GM21360 (cell line): ENCODE measurements around the gene DPCD.
A peak's percentile ranks its signal among the peaks of the same experiment; 100 is the strongest.

ENCODE experiments used
- ATAC-seq: cut with Tn5 transposase; IDR thresholded peaks from one replicate; pipeline ENCODE4 v1.9.1; 2021; ENCODE audit warnings: mild to moderate bottlenecking, moderate library complexity; ENCODE audit not compliant: unreplicated experiment

DPCD gene

DNA sequence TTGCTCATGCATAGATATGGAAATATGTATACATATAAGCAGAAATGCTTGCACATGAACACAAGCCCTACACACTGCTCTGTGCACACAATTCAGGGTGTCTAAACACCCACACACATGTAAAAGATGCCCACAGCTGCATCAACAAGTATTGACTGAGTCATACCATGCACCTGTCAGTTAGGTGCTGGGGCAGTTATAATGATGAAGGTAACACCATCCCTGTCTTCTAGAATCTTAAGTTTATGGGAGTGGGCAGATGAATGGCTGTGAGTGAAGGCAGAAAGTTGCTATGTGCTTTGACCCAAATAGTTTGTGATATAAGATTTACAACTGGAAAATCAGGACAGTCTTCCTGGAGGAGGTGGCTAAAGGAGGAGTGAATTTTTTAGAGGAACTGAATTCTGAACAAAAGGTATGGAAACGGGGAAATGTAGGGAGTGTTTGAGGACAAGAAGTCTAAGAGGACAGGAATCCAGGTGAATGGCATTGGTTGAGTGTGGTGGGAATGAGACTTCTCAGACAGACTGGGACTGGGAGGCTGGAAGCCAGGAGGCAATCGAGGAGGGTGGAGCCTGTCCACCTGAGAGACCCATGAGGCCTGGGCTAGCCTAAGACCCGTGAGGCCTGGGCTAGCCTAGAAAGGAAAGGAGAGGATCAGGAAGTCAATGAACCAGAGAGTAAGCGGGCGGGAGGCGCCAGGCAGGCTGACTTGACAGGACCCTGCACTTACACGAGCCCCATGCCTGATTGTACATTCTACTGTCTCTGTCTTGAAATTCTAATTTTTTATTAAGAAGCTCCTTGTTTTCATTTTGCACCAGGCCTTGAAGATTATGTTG is 20.7 kb upstream of the DPCD start:
- no peak for ATAC-seq

DNA sequence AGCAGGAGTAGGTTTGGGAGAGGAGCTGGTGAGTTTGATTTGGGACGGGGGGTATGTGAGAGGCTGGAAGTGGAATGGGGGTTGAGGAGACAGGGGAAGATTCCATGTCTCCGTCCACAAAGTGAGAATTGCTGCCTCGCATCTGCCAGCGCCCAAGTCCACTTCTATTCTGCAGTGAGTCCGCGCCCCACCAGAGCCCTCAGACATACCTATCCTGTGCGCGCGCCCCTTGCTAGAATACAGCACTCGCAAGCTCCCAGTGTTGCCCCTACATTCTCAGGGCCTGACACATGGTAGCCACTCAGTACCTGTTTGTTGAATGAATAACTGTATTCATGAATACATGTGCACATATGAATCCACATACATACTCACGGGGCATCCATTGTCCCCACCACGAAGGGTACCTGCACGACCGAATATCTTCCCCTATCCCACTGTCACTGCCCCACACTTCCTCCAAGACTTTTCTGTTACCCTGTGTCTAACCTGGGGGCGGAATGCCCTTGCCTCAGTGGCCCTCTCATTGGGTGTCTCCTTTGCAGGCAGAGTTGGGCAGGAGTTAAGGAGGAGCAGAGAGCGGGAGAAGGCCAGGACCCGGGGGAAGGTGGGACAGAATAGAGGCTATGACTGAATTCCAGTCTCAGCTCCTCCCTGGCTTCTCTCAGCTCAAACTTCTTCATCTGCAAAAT is 19.9 kb upstream of the DPCD start:
- no peak for ATAC-seq

DNA sequence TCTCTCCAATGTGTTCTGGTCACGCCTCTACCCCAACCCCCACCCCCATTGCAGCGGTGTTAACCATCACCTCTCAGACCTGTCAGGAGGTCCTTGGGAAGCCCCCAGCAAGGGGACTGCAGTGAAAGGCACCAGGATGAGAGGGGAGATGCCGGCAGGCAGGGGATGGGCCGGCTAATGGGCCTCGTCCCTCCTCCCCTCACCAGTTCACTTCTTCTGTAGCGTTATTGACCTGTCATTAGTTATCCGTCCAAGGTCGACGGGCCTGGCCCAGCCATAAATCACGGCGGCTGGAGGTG is 18.8 kb upstream of the DPCD start:
- ATAC-seq, result no peak

DNA sequence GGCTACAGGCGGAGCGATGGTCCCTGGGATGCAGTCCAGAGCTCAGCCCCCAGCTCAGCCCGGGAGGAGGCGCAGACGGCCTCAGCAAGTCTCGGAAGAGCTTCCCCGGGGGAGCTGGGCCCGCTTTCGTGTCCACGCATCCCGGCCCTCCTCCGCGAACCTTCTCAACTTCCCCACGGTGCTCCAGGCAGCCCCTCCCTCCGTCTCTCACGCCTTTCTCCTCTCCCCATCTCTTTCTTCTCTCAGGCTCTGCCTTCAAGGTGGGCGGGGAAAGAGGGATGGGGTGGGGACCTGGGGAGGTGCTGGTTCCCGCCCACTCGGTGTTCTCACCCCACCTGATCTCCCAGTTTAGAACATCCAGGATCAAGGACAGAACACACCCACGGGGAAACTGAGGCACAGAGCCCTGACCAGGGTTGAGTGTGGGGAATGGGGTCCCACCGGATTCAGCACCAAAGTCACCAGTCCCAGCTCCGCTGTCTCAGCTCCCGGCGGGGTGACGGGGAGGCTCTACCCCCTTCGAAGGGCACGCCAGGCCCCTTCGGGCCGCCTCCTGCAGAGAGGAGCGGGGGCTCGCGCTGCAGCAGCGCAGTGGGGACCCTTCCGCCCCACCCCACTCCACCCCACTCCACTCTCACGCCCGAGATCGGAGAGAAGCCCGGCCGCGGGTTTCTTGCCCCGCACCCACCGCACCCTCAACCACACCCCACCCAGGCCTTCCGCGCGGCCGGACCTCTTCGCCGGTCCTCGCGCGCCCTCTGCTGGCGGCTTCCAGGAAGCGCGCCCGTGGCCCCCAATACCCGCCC is 18.3 kb upstream of the DPCD start:
- ATAC-seq, result peak; percentile 69

DNA sequence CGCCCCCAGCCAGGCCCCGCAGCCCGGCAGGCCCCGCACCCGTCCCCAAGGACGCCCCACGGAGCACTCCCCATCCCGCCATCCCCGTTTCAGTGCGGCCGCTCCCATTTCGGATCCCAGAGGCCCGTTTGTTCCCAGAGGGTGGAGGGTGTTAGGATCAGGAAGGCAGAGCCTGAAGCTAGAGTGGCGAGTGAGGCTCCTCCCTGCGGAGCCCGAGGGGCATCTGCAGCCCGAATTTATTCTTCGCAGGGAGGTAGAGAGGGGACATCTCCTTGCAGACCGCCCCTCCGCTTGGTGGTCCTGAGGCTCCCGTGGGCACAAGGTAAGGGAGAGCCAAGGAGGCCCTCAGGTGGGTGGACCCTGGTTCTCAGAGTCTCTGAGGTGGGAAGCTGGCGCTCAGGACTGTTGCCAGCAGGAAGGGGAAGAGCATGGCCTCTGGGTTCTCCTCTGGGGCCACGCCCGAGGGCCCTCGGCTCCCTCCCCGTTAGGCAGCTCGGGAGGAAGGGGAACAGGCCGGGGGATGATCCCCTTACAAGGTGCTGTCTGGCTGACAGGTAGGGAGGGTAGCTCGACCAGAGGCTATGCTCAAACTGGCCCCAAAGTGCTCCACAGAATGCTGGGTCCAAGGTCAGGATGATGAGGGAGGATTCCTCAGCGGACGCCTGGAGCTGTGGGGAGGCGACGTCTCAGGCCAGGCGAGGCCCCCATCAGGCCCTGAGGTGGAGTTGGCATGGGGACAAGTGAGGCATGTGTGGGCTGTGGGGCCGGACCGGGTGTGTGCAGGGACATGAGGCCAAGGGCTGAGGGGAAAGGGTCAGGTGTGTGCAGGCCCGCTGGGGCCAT is 17.5 kb upstream of the DPCD start:
- no peak for ATAC-seq

DNA sequence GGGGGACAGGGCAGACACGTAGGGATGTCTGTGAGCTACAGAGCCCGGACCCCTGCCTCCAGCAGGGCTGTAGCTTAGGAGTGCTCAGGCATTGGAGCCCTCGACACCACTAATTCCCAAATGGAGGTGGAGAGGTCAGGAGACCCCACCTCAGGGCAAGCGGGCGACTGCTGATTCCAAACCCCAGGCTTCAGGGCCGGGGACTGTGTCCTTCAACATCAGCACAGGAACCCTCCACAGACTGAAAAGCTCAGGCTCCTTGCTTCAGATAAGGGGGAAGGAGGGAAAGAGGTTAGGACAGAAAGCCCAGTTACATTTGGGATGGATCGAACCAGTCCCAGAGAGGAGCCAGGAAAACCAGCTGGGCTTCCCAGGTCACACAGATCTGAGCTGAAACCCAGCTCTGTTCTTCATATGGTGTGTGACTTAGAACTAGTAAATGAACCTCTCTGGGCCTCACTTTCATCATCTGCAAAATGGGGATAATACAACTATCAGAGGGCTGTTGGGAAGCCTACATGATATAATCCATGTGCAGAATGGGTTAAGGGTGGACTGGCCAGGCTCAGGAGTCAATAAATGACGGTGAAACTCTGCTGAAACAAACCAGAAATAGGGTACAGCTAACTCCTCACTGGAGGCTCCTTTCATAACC is 16.7 kb upstream of the DPCD start:
- no peak for ATAC-seq

DNA sequence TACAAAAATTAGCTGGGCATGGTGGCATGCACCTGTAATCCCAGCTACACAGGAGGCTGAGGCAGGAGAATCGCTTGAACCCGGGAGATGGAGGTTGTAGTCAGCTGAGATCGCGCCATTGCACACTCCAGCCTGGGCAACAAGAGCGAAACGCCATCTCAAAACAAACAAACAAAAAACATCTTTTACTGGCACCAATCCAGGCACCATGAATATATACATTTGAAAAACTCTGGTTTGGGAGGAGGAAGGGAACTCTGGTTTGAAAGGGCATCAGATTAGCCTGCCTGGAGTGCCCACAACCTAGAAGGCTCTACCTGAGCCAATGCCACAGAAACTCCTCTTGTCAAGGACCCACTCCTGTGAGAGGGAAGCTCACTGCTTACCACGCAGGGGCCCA is 16.0 kb upstream of the DPCD start:
- ATAC-seq, result no peak

DNA sequence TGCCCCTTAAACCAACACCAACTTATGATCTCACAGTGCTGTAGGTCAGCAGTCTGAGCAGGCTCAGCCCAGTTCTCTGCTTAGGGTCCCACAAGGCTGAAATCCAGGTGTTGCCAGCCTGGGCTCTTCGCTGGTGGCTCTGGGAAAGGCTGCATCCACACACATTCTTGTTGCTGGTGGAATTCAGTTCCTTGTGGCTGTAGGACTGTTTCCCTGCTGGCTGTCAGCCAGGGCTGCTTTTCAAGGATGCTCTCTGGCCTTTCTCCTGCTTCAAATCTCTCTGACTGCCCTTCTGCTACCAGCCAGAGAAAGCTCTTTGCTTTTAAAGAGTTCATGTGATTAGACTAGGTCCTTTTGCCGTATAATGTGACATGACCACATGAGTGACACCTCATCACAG is 15.3 kb upstream of the DPCD start:
- no peak for ATAC-seq

DNA sequence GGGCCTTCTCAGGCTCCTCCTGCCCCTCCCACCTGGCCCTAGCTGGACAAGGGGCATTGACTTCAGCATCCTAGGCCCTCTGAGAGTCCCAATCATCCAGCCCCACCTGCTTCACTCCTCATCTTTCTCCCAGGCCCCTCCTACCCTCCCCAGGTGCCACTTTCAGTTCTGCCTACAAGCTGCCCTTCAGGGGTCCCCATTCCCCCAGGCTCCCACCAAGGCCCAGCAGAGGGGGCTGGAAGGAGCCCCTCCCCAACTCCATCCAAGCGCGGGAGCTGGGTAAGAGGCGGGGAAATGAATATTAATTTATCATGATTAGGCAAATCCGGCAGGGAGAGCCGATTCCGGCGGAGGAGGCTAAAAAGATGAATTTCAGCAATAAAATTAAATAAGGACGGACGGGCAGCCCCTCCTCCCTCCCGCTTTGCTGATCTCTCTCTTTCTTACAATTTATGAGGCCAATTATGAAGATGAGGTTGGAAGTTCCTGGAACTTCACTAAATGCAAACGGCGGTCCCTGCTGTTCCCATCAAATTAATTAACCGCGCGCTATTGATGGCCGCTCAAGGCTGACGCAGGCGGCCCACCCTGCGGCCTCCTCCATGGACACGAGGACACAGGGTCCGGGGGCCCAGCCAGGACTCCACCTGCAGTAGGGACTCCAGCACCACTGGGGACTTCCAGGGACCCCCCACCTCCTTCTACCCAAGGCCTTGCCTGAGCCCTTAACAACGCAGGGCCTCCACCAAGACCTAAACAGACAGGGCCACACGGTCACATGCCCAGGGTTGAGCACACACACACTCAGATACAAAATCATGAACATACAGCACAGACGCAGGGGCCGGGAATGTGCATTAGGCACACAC is 14.0 kb upstream of the DPCD start:
- ATAC-seq, result no peak

DNA sequence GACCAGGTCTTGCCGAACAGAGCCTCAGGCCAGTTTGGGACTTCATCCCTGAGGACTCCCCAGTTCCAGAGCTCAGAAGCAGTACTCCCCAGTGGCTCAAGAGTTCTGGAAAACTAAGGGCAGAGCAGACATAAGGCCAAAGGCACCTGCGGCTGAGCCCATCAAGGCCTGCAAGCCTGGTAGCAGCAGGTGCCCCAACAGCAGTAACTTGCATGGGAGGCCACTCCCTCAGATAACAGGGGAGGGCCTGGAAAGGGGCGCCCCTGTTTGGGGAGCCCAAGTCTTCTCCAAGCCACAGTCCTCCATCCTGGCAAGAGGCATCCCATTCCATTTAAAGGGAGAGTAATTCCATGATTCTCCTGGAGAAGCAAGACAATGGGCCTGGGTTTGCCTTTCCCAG is 13.0 kb upstream of the DPCD start:
- ATAC-seq, result no peak

DNA sequence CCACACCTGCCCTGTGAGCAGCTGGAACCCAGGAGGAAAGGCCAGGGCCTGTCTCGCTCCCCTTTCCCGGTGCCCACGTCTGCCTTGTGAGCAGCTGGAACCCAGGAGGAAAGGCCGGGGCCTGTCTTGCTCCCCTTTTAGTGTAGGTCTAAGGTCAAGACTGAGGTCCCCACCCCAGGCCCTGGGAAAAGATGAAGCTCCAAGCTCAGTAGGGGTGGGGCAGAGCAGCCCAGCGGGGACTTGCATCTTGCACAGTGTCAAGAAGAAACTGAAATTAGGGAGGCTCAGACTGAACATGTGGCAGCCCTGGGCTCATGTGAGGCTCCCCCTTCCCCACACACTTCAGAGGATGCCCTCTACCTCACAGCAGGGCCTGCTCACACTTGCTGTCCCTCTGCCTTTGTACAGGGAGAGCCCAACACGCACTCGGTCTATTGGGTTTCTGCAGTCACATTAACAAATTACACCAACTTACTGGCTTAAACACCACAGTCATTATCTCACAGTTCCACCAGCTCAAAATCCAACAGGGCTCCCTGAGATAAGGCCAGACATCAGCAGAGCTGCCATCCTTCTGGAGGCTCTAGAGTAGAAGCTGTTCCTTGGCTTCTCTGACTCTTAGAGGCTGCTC is 12.4 kb upstream of the DPCD start:
- no peak for ATAC-seq

DNA sequence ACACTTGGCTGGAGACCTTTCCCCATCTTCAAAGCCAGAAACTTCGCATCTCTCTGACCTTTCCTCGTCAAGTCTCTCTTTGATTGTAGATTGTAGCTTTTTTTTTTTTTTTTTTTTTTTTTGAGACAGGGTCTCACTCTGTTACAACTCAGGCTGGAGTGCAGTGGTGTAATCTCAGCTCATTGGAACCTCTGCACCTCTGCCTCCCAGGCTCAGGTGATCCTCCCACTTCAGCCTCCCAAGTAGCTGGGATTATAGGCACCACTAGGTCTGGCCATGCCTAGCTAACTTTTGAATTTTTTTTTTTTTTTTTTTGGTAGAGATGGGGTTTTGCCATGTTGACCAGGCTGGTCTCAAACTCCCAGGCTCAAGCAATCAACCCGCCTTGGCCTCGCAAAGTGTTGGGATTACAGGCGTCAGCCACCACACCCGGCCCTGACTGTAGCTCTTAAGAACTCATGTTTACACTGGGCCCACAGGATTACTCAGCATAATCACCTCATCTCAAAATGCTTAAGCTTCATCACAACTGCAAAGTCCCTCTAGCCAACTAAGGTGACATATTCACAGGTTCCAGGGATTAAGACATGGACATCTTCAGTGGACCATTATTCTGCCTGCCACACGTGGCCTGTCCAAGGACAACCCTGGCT is 11.8 kb upstream of the DPCD start:
- ATAC-seq, result no peak

DNA sequence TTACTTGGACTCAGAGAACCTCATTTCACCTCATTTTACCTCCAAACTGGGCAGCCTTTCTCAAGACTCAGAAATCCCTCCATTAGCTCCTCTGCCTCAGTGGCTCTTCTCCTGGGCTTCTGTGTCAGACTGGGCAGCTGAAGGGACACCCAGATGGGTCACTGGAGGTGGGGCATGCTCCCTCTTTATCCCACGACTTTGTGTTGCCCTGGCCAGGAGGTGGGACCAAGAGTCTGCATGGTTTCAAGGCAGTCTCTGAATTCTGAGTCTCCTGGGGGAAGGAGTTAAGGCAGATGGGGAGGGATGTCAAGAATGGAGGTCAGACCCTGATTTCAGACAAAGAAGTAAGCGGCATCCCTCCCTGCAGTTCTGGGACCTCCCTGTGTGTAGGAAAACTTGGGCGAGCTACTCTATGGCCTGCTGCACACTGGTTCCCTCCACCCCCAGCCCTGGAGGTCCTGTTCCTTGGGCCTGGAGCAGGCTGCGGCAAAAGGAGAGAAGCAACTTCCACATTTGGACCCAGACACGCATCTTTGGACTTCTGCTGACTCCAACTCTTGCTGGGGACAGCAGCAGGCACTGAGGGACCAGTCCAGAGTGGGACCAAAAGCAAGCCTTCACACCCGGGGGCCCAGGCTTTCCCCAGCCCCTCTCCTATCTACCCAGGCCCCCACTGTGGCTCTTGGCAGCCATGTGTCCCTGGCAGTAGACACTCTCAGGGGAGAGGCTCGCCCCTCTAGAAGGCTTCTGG is 10.8 kb upstream of the DPCD start:
- ATAC-seq, result no peak

DNA sequence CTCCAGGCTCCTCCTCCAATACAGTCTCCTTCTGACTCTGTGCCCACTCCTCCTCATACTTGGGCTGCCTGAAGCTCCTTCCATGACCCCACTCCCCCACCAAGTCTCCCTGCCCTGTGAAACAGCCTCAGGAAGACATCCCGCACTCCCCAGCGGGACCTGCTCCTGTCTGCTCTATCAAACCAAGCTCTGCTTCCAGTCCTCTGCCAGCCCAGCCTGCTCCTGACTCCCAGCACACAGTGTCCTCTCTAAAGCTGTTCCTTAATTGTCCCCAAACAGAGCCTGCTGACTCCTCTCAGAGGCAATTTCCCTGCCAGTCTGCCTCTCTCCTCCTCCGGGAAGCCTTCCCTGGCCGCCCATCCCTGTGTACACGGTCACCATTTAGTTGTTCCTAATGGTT is 9.9 kb upstream of the DPCD start:
- no peak for ATAC-seq

DNA sequence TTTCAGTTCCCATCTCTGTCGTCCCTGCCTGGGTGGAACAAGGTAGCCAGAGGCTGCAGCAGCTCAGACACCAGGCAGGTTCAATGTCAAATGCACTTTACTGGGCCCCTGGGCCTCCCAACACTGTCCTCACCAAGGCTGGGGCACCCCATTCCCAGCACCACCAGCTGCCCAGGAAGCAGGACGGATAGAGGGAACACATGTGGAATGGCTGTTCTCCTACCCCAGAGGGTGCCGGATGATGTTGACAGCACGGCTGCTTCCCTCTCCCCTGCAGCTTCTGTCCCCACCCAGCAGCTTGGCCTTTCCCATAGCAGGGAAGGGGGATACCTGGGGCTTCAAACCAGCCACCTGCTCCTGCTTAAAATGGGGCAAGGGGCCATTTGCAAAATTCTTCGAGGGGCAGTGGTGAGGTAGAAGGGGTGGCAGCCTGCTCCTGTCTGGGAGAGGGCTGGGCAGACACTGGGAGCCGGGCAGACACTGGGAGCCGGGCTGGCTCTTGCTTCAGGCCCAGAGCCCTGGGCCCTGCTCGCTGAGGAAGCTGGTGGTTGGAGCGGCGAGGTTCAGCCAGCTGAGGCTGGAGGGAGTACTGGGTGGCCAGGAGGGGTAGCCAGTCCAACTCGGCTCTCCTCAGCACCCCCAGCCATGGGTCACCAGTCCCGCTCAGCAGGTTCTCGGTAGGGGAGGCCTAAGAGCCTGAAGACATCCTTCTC is 9.2 kb upstream of the DPCD start:
- ATAC-seq, result no peak

DNA sequence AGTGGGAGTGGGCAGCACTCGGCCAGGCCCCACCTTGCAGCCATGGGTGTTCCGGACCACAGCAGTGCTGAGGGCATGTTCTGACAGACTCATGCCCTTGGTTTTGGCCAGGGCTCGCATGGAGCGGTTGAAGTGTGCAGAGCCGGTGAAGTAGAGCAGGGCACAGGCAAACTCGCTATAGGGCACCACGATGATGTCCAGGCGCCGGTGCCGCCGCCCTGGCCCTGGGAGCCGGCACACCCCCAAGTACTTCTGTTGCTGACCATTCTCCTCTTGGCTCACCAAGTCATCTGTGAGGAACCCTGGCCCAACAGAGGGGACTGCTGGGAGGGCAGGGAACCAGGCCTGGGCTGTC is 8.6 kb upstream of the DPCD start:
- ATAC-seq, result no peak
